ENCODE data around the gene RPL36A. TPM values are rescaled to one million over a fixed set of nuclear protein-coding genes. Genes with fewer than 3 reads are reported as not detected.

The RPL36A gene
- total RNA-seq, 2 donors from 2014 or later = 495 to 1,021 TPM

DNA sequence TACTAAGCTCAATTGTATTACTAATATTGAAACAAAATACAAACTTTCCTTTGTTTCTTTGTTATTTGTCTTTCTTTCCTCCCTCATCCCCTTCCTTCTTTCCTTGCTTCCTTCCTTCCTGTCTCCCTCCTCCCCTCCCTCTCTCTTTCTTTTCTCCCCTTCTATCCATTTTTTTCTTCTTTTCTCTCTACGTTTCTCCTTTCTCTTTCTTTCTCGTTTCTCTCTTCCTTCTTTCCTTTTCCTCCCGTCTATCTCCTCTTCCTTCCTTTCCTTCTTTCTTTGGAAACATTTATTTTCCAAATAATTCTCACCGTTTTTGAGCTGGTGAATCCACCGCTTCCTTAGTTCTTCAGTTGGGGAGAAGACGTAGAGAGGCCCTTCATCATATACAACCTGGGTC is 21.1 kb upstream of the RPL36A start:
- DNase-seq (ENCODE audit: low spot score) = no peak
- no peaks in the 10 kb centered on the region for H3K27me3 ChIP-seq
- TF ChIP-seq, protein P1, sequence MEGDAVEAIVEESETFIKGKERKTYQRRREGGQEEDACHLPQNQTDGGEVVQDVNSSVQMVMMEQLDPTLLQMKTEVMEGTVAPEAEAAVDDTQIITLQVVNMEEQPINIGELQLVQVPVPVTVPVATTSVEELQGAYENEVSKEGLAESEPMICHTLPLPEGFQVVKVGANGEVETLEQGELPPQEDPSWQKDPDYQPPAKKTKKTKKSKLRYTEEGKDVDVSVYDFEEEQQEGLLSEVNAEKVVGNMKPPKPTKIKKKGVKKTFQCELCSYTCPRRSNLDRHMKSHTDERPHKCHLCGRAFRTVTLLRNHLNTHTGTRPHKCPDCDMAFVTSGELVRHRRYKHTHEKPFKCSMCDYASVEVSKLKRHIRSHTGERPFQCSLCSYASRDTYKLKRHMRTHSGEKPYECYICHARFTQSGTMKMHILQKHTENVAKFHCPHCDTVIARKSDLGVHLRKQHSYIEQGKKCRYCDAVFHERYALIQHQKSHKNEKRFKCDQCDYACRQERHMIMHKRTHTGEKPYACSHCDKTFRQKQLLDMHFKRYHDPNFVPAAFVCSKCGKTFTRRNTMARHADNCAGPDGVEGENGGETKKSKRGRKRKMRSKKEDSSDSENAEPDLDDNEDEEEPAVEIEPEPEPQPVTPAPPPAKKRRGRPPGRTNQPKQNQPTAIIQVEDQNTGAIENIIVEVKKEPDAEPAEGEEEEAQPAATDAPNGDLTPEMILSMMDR (IDR thresholded peaks at IDR 0.05) = no peak
- H3K4me3 ChIP-seq = no peak overlapping the region
- no peak overlapping the region for H3K27ac ChIP-seq
- no peaks in the 10 kb centered on the region for H3K4me1 ChIP-seq
- no peaks in the 10 kb centered on the region for H3K9me3 ChIP-seq
- H3K36me3 ChIP-seq = no peaks in the 10 kb centered on the region

DNA sequence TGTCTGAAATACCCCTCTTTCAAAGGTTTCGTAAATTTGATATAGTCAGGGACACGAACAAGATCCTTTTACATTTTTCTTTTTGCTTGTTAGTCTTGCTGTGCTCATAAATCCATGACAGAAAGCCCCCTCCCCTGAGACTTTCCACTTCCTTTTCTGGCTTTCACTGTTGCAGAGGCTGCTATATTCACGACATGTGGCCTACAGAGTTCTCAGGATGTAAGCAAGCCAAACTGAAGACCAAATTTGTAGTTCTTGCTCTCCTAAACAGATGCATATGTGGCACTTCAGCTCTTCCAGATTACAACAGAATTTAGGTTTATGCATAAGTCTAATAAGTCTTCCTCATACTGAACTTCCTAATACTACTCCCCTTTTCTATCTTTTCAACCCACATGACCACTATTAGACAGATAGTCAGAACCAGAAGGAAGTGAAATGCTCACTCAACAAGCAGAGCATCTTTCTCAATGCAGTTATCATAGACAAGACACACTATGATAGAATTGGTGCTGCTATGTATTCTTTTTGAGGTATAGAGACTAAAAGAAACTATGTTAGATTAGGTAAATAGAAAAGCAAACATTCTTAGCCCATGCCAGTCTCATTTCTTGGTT is 19.8 kb upstream of the RPL36A start:
- no peak overlapping the region for H3K4me3 ChIP-seq
- no peak for DNase-seq (ENCODE audit: low spot score)
- no peaks in the 10 kb centered on the region for H3K27me3 ChIP-seq
- H3K9me3 ChIP-seq = no peaks in the 10 kb centered on the region
- TF ChIP-seq, protein P1 (IDR thresholded peaks at IDR 0.05) = no peak
- no peak overlapping the region for H3K27ac ChIP-seq
- no peaks in the 10 kb centered on the region for H3K36me3 ChIP-seq
- no peaks in the 10 kb centered on the region for H3K4me1 ChIP-seq

DNA sequence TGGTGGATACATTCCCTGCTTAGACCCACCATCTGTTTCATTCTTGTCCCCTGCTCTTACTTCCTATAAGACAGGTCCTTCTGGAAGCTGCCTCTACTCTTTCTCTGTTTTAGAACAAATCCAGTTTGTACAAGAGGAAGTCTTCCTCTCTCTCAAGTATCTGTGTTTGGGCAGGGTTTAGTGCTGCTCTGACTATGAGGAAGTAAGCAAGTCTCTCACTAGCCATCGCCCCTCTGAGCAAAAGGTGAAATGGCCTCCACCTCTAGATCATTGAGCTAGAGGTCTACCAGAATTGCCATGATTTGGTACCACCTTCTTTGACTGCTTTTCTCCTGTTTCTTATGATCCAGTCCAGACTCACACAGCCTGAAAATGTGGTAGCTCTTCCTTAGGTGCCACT is 13.3 kb upstream of the RPL36A start:
- Histone ChIP-seq H3K27me3 (no peaks in the 10 kb centered on the region), H3K36me3 (no peaks in the 10 kb centered on the region), H3K27ac (no peak overlapping the region), H3K4me1 (no peaks in the 10 kb centered on the region), H3K9me3 (no peaks in the 10 kb centered on the region), H3K4me3 (no peak overlapping the region)
- no peak for DNase-seq (ENCODE audit: low spot score)
- TF ChIP-seq, protein P1 (IDR thresholded peaks at IDR 0.05) = no peak

DNA sequence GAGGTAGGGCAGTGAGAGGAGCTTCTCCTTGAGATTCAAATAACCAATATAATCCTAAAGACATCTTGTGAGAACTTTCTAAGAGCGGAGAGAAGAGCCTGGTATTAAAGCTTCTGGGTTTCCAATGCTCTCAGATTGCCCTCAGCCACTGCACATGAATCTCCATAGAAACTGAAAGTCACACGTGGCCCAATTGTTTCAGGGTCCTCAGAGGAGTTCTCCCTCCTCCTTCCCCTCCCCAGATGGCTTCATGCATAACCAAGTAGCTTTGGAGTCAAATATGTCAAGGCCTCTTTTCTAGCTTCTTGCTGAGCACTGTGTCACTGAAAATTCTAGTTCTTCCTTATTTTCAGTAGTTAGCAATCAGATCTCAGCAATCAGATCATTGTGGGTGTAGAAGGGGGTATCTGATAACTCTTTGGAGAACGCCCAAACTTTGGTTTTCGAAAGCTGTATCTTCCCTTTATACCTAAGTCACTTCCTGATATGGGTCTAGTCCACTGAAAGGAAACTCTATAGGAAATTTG is 7.1 kb upstream of the RPL36A start:
- H3K27ac ChIP-seq = no peak overlapping the region
- no peak overlapping the region for H3K4me3 ChIP-seq
- no peaks in the 10 kb centered on the region for H3K36me3 ChIP-seq
- TF ChIP-seq, protein P1 (IDR thresholded peaks at IDR 0.05) = no peak
- no peak for DNase-seq (ENCODE audit: low spot score)
- H3K4me1 ChIP-seq = no peaks in the 10 kb centered on the region
- no peaks in the 10 kb centered on the region for H3K9me3 ChIP-seq
- H3K27me3 ChIP-seq = no peaks in the 10 kb centered on the region

DNA sequence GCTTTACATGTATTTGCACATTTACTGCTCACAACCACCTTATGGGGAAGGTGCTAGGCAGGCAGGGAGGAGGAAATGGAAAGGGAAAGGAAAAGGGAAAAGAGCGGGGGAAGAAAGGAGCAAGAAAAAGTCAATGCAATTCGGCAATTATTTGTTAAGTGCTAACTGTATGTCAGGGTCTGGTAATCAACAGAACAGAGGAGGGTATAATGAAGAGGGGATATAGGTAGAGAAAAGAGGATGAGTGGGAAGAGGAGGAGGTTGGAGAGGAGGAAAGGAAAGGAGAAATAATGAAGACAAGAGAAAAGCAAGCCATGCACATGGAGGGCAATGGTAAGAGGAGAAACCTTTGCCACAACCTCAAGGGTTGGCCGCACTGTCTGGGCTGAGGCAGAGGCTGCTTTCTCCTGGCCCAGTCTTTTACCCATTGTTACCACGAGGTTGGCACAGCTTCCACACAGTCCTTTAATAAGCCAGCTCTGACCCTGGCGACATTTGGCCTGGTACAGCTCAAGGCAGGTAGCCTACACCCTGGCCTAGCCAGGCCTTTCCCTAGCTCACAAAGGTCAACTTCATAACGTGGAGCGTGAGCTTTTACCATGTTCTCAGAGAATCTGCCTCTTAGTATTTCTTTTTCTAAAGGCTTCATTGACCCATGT is 5.7 kb upstream of the RPL36A start:
- DNase-seq (ENCODE audit: low spot score) = no peak
- Histone ChIP-seq H3K9me3 (no peaks in the 10 kb centered on the region), H3K36me3 (no peaks in the 10 kb centered on the region), H3K4me3 (no peak overlapping the region), H3K27me3 (no peaks in the 10 kb centered on the region), H3K27ac (no peak overlapping the region), H3K4me1 (no peaks in the 10 kb centered on the region)
- TF ChIP-seq, protein P1 (IDR thresholded peaks at IDR 0.05) = no peak
